ENCODE data around the gene MALAT1. TPM values are rescaled to one million over a fixed set of nuclear protein-coding genes. Genes with fewer than 3 reads are reported as not detected.
"Not testable (repeated sequence)": the region's sequence is repeated elsewhere in the genome, so short reads cannot be mapped to it uniquely, and the experiment has no call there.

MALAT1 gene
- total RNA-seq, 2 experiments from 2014 or later: 3,446 to 5,974 TPM

DNA sequence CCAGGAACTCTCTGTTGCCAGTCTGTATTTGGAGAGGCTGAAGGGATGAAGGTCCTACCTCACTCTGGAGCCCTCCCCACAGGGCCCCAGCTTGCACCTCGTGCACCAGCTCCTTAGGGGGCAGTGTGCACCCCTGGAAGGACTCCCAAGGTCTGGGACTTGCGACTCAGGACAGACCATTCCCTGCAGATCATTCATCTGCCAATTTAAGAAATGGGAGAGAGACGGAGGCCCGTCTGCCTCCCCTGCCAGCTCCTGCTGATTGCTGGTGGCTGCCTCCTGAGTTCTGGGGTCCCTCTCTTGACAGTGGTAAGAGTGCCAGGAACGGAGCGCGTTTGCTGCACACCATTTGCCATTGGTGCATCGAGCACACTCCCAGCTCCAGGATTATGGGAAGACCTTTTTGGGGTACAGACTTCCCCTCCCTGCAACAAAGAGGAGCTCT lies 27.4 kb upstream of the MALAT1 start:
- peaks cover 9% of the 10 kb centered on the region; the same call in 1 of the 2 replicates for H3K79me2 ChIP-seq (ENCODE audit: insufficient read depth, low read depth, low read length)
- peak overlapping the region; percentile 92 for H3K4me2 ChIP-seq (ENCODE audit: low read length)
- no TSS peak for BruUV-seq (replicated peaks)
- H3K36me3 ChIP-seq (ENCODE audit: insufficient read depth, low read length): no peaks in the 10 kb centered on the region
- no peaks in the 10 kb centered on the region for H3K9me2 ChIP-seq (ENCODE audit: insufficient read depth, low read length)
- peak; percentile 74 for DNase-seq (ENCODE audit: low spot score)
- intact Hi-C loops (cut with micrococcal nuclease; ENCODE audit: unreplicated experiment): loop anchor here (1.0 kb wide), 1 partner anchor 39 kb away; no protein-coding TSS in a partner anchor
- peaks cover 41% of the 10 kb centered on the region for H3K4me1 ChIP-seq (ENCODE audit: insufficient read depth, low read length, poor library complexity, severe bottlenecking)
- H3K27ac ChIP-seq (ENCODE audit: low read depth, low read length, poor library complexity, severe bottlenecking): peak overlapping the region; percentile 53
- peak overlapping the region; percentile 72; the same call in 1 of the 2 replicates for H2AFZ ChIP-seq (ENCODE audit: low read length)
- POLR2A ChIA-PET: interaction anchor here (0.7 to 3.2 kb wide), 7 partner anchors 12 to 53 kb away, joined by 3 to 31 read pairs (median 3); partner anchors contain the start of gene MALAT1
- H4K20me1 ChIP-seq (ENCODE audit: insufficient read depth, low read length): no peaks in the 10 kb centered on the region
- H3K9me3 ChIP-seq (ENCODE audit: low read length): no peaks in the 10 kb centered on the region
- H3K4me3 ChIP-seq (ENCODE audit: low read depth, low read length, poor library complexity, severe bottlenecking): peak overlapping the region; percentile 54
- CTCF ChIA-PET (ENCODE audit: unreplicated experiment): interaction anchor here (0.7 to 1.4 kb wide), 4 partner anchors 22 to 55 kb away, joined by 3 to 7 read pairs (median 4); partner anchors contain the start of gene MALAT1
- no peak for TF ChIP-seq EZH2phosphoT487 (IDR thresholded peaks at IDR 0.05; ENCODE audit: borderline replicate concordance, low read depth, low read length)
- TF ChIP-seq, protein P1, sequence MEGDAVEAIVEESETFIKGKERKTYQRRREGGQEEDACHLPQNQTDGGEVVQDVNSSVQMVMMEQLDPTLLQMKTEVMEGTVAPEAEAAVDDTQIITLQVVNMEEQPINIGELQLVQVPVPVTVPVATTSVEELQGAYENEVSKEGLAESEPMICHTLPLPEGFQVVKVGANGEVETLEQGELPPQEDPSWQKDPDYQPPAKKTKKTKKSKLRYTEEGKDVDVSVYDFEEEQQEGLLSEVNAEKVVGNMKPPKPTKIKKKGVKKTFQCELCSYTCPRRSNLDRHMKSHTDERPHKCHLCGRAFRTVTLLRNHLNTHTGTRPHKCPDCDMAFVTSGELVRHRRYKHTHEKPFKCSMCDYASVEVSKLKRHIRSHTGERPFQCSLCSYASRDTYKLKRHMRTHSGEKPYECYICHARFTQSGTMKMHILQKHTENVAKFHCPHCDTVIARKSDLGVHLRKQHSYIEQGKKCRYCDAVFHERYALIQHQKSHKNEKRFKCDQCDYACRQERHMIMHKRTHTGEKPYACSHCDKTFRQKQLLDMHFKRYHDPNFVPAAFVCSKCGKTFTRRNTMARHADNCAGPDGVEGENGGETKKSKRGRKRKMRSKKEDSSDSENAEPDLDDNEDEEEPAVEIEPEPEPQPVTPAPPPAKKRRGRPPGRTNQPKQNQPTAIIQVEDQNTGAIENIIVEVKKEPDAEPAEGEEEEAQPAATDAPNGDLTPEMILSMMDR (conservative IDR thresholded peaks at IDR 0.05; ENCODE audit: low read length): peak; percentile 82

DNA sequence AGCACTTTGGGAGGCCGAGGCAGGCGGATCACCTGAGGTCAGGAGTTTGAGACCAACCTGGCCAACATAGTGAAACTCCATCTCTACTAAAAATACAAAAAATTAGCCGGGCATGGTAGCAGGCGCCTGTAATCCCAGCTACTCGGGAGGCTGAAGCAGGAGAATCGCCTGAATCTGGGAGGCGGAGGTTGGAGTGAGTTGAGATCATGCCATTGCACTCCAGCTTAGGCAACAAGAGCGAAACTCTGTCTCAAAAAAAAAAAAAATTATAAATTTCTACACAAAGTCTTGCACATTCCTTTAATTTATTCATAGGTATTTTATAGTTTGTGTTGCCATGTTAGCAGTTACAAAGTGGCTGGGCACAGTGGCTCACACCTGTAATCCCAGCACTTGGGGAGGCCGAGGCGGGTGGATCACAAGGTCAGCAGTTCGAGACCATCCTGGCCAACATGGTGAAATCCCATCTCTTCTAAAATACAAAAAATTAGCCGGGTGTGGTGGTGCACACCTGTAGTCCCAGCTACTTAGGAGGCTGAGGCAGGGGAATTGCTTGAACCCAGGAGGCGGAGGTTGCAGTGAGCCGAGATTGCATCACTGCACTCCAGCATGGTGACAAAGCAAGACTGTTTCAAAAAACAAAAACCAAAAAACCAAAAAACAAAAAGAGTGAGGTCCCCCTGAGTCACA lies 26.1 kb upstream of the MALAT1 start:
- POLR2A ChIA-PET: interaction anchor here (0.6 to 3.2 kb wide), 7 partner anchors 14 to 76 kb away, joined by 3 to 31 read pairs (median 4); partner anchors contain the start of gene MALAT1
- H2AFZ ChIP-seq (ENCODE audit: low read length); H3K4me3 ChIP-seq (ENCODE audit: low read depth, low read length, poor library complexity, severe bottlenecking); intact Hi-C loops (cut with micrococcal nuclease; ENCODE audit: unreplicated experiment); DNase-seq (ENCODE audit: low spot score); H3K36me3 ChIP-seq (ENCODE audit: insufficient read depth, low read length); H4K20me1 ChIP-seq (ENCODE audit: insufficient read depth, low read length); H3K9me2 ChIP-seq (ENCODE audit: insufficient read depth, low read length); BruUV-seq (replicated peaks); H3K9me3 ChIP-seq (ENCODE audit: low read length): not testable (repeated sequence)
- Histone ChIP-seq H3K27ac (ENCODE audit: low read depth, low read length, poor library complexity, severe bottlenecking) (peak overlapping the region; percentile 53), H3K79me2 (ENCODE audit: insufficient read depth, low read depth, low read length) (peaks cover 17% of the 10 kb centered on the region; the same call in 1 of the 2 replicates), H3K4me1 (ENCODE audit: insufficient read depth, low read length, poor library complexity, severe bottlenecking) (peaks cover 42% of the 10 kb centered on the region), H3K4me2 (ENCODE audit: low read length) (peak overlapping the region; percentile 92)
- CTCF ChIA-PET (ENCODE audit: unreplicated experiment): interaction anchor here (0.9 kb wide), 1 partner anchor 57 kb away, joined by 5 read pairs; no protein-coding TSS in a partner anchor

DNA sequence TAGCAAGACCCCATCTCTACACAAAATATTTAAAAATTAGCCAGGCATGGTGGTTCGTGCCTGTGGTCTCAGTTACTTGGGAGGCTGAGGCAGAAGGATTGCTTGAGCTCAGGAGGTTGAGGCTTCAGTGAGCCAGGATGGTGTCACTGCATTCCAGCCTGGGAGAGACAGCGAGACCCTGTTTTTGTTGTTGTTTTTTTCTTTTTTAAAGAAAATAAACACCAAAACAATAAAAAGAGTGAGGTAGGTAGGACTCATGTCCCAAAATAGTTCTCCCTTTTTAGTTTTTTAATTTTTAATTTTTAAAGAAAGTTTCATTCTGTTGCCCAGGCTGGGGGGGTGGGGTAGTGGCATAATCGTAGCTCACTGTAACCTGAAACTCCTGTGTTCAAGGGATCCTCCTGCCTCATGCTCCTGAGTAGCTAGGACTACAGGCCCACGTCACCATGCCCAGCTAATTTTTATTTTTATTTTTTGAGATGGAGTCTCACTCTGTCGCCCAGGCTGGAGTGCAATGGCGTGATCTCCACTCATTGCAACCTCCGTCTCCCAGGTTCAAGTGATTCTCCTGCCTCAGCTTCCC lies 25.5 kb upstream of the MALAT1 start:
- Histone ChIP-seq H2AFZ (ENCODE audit: low read length) (no peak overlapping the region), H3K9me2 (ENCODE audit: insufficient read depth, low read length) (no peaks in the 10 kb centered on the region), H3K4me1 (ENCODE audit: insufficient read depth, low read length, poor library complexity, severe bottlenecking) (peaks cover 48% of the 10 kb centered on the region), H3K4me3 (ENCODE audit: low read depth, low read length, poor library complexity, severe bottlenecking) (no peak overlapping the region), H3K9me3 (ENCODE audit: low read length) (no peaks in the 10 kb centered on the region), H4K20me1 (ENCODE audit: insufficient read depth, low read length) (no peaks in the 10 kb centered on the region), H3K79me2 (ENCODE audit: insufficient read depth, low read depth, low read length) (peaks cover 17% of the 10 kb centered on the region; the same call in 1 of the 2 replicates), H3K27ac (ENCODE audit: low read depth, low read length, poor library complexity, severe bottlenecking) (no peak overlapping the region), H3K36me3 (ENCODE audit: insufficient read depth, low read length) (no peaks in the 10 kb centered on the region), H3K4me2 (ENCODE audit: low read length) (no peak overlapping the region)
- ChIA-PET CTCF (ENCODE audit: unreplicated experiment) (no interaction called here), POLR2A (interaction anchor here (1.4 to 3.2 kb wide), 3 partner anchors 13 to 33 kb away, joined by 3 to 31 read pairs (median 4); partner anchors contain the start of gene MALAT1)
- TF ChIP-seq, protein P1 (conservative IDR thresholded peaks at IDR 0.05; ENCODE audit: low read length): no peak
- TF ChIP-seq EZH2phosphoT487 (IDR thresholded peaks at IDR 0.05; ENCODE audit: borderline replicate concordance, low read depth, low read length): no peak
- no TSS peak for BruUV-seq (replicated peaks)
- intact Hi-C loops (cut with micrococcal nuclease; ENCODE audit: unreplicated experiment): no loop called here
- DNase-seq (ENCODE audit: low spot score): no peak

All from OCI-LY7 (cell line).